Stimulated activated CD4-positive, alpha-beta T cell treated with anti-CD3 and anti-CD28 coated beads, Interleukin-12 subunit alpha, Interleukin-12 subunit beta, amount 100 ng/mL, for 4 hours (primary cell): Measurements from ENCODE around the gene CYLD.

Source experiments
- DNase-seq: peaks from one replicate; pipeline ENCODE4 v3.0.0-alpha.2; 2020

The CYLD gene

GRCh38 chr16:50821586-50821985 lies 79.7 kb downstream of the CYLD start:
- no peak for DNase-seq

- DNase-seq, result no peak
Observed at GRCh38 chr16:50822671-50823070, 80.8 kb downstream of the CYLD start.

GRCh38 chr16:50826797-50827316 lies 85.0 kb downstream of the CYLD start:
- DNase-seq, result no peak

GRCh38 chr16:50828164-50828702 lies 86.3 kb downstream of the CYLD start:
- no peak for DNase-seq

GRCh38 chr16:50830698-50831097 lies 88.8 kb downstream of the CYLD start:
- no peak for DNase-seq

- DNase-seq, result no peak
Observed at GRCh38 chr16:50831751-50832150, 89.9 kb downstream of the CYLD start.

- no peak for DNase-seq
Observed at GRCh38 chr16:50833929-50834328, 92.0 kb downstream of the CYLD start.

- DNase-seq, result no peak
Observed at GRCh38 chr16:50834701-50835100, 92.8 kb downstream of the CYLD start.

- DNase-seq, result no peak
Observed at GRCh38 chr16:50835358-50836060, 93.6 kb downstream of the CYLD start.

- DNase-seq, result no peak
Observed at GRCh38 chr16:50836121-50836621, 94.3 kb downstream of the CYLD start.

GRCh38 chr16:50837324-50837723 lies 95.4 kb downstream of the CYLD start:
- no peak for DNase-seq

- DNase-seq, result no peak
Observed at GRCh38 chr16:50838165-50838564, 96.3 kb downstream of the CYLD start.

- no peak for DNase-seq
Observed at GRCh38 chr16:50838885-50839284, 97.0 kb downstream of the CYLD start.

- DNase-seq, result no peak
Observed at GRCh38 chr16:50839356-50839755, 97.5 kb downstream of the CYLD start.

GRCh38 chr16:50839920-50840729 lies 98.2 kb downstream of the CYLD start:
- no peak for DNase-seq

GRCh38 chr16:50841081-50841886 lies 99.4 kb downstream of the CYLD start:
- peak; percentile 28 for DNase-seq

GRCh38 chr16:50842013-50842505 lies 100.2 kb downstream of the CYLD start:
- DNase-seq, result no peak

GRCh38 chr16:50842589-50842988 lies 100.7 kb downstream of the CYLD start:
- no peak for DNase-seq

GRCh38 chr16:50844840-50845239 lies 103.0 kb downstream of the CYLD start:
- no peak for DNase-seq

- no peak for DNase-seq
Observed at GRCh38 chr16:50845296-50845695, 103.4 kb downstream of the CYLD start.

- DNase-seq, result no peak
Observed at GRCh38 chr16:50846511-50846910, 104.6 kb downstream of the CYLD start.

GRCh38 chr16:50847166-50847565 lies 105.3 kb downstream of the CYLD start:
- DNase-seq, result no peak
